RWPE1 (cell line): Measurements from ENCODE around the gene BCAP31.

ENCODE experiments used
- CTCF ChIA-PET: fragments of 350-600 bp; sonication (Branson Sonifier 250); formaldehyde crosslinking; extraction: SDS; loops from one replicate; lab custom pipeline; 2021; lab: Yijun Ruan, JAX
- POLR2A ChIA-PET: fragments of 400-600 bp; formaldehyde crosslinking; extraction: SDS; loops from one replicate; lab custom pipeline; 2020; ENCODE audit warnings: antibody characterized with exemption; ENCODE audit not compliant: low non-redundant PET; lab: Yijun Ruan, JAX
- DNase-seq: peaks from one replicate; pipeline ENCODE4 v3.0.0; 2012; ENCODE audit warnings: low spot score
- H3K27ac ChIP-seq: fragments of 450-650 bp; 2 replicates; pipeline ENCODE4 v1.5.1; 2017
- TF ChIP-seq, protein P1 (sequence below): fragments of 450-650 bp; conservative IDR thresholded peaks from 2 replicates; pipeline ENCODE4 v1.5.1; 2017; ENCODE audit warnings: low read depth, mild to moderate bottlenecking

Gene BCAP31

DNA sequence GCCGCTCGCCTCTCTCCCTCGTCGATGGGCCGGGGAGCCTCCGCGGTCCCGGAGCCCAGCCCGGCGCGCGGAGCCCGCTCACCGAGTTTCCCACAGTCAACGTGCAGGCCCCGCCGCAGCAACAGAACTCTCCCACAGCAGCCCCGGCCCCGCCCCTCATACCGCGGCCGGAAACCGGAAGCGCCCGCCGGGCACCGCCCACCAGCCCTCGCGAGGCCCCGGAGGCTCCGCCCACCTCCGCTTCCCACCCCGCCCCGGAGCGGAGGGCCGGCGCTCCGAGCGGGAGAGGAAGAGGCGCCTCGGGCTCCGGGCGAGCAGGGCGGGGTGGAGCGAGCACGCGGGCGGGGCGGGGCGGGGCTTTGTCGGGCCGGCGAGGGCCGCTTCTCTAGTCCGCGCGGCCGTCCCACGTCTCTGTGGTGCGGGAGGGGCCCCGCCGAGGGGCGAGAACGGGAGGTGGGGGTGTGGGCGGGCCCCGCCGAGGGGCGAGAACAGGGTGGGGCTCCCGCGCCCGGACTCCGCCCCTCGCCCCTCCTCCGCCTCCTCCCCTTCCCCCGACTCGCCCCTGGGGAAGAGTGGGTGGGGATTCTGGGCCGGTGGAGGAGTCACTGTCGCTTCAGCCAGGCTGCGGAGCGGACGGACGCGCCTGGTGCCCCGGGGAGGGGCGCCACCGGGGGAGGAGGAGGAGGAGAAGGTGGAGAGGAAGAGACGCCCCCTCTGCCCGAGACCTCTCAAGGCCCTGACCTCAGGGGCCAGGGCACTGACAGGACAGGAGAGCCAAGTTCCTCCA lies at the start of gene BCAP31, which contains the start of gene ABCD1:
Gene BCAP31 (minus strand): TSS at position 136 of the 787 bp plus-strand sequence. CDS start 1,143 bp downstream, outside the sequence.
Gene ABCD1 (plus strand): TSS at position 605 of the 787 bp plus-strand sequence. CDS start 411 bp downstream, outside the sequence.
- peak; percentile 89 for DNase-seq
- peak within 1 kb of the TSS; percentile 98 for H3K27ac ChIP-seq
- TF ChIP-seq, protein P1, sequence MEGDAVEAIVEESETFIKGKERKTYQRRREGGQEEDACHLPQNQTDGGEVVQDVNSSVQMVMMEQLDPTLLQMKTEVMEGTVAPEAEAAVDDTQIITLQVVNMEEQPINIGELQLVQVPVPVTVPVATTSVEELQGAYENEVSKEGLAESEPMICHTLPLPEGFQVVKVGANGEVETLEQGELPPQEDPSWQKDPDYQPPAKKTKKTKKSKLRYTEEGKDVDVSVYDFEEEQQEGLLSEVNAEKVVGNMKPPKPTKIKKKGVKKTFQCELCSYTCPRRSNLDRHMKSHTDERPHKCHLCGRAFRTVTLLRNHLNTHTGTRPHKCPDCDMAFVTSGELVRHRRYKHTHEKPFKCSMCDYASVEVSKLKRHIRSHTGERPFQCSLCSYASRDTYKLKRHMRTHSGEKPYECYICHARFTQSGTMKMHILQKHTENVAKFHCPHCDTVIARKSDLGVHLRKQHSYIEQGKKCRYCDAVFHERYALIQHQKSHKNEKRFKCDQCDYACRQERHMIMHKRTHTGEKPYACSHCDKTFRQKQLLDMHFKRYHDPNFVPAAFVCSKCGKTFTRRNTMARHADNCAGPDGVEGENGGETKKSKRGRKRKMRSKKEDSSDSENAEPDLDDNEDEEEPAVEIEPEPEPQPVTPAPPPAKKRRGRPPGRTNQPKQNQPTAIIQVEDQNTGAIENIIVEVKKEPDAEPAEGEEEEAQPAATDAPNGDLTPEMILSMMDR, result no peak
- CTCF ChIA-PET, result interaction anchor here (0.6 kb wide), 2 partner anchors 12 to 1773 kb away, joined by 4 read pairs; no protein-coding TSS in a partner anchor
- POLR2A ChIA-PET, result interaction anchor here (0.5 to 0.6 kb wide), 5 partner anchors 9 to 294 kb away, joined by 3 to 6 read pairs (median 4); no protein-coding TSS in a partner anchor

DNA sequence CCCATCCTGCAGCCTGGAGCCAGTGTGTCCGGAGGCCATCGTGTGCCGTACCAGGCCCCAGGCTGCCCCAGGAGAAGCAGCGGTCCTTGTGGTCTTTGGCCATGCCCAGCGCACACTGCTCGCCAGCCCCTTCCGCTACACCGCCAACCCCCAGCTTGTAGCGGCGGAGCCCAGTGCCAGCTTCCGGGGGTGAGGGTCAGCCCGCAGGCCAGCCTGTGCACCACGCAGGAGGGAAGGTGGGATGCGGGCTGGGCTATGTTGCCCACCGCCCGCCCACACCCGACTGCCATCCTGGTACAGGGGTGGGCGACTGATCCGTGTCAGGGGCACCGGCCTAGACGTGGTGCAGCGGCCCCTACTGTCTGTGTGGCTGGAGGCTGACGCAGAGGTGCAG lies 49.0 kb upstream of the BCAP31 start:
- ChIA-PET POLR2A (no interaction called here), CTCF (no interaction called here)
- TF ChIP-seq, protein P1, result no peak
- no peak for DNase-seq
- H3K27ac ChIP-seq, result no peak overlapping the region

- TF ChIP-seq, protein P1, result no peak
- ChIA-PET CTCF (no interaction called here), POLR2A (no interaction called here)
- no peak overlapping the region for H3K27ac ChIP-seq
- DNase-seq, result no peak
These were observed 48.4 kb upstream of the BCAP31 start for GRCh38 chrX:153772316-153773217.

GRCh38 chrX:153771415-153772315 lies 47.5 kb upstream of the BCAP31 start:
- H3K27ac ChIP-seq, result no peak overlapping the region
- no peak for DNase-seq
- ChIA-PET POLR2A (no interaction called here), CTCF (no interaction called here)
- TF ChIP-seq, protein P1, result no peak

DNA sequence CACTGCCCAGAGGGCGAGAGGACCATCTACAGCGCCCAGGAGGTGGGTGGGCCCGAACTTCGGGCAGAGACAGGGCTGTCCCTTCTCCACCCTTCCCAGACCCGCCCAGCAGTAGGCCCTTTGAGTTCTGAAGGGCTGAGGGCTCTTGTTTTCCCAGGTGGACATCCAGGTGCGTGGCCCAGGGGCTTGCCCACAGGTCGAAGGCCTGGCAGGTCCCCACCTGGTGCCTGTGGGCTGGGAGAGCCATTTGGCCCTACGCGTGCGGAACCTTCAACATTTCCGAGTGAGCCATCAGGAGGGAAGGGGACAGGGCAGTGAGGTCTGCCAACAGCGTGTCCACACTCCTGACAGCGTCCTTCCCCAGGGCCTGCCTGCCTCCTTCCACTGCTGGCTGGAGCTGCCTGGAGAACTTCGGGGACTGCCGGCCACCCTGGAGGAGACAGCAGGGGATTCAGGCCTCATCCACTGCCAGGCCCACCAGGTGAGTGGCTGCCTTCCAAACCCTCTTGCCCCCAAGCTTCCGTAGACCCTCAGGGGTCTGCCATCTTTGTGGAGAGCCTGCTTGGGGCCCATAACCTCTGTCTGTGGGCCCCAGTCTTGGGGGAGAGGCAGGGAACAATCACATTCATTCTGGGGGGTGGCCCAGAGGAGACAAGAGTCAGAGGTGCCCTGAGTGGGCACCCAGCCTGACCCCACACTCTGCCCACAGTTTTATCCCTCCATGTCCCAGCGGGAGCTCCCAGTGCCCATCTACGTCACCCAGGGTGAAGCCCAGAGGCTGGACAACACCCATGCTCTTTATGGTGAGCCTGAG lies 46.6 kb upstream of the BCAP31 start:
- ChIA-PET POLR2A (no interaction called here), CTCF (no interaction called here)
- TF ChIP-seq, protein P1, result no peak
- H3K27ac ChIP-seq, result no peak overlapping the region
- DNase-seq, result no peak
